ENCODE results near the gene ARL3.

The ARL3 gene

DNA sequence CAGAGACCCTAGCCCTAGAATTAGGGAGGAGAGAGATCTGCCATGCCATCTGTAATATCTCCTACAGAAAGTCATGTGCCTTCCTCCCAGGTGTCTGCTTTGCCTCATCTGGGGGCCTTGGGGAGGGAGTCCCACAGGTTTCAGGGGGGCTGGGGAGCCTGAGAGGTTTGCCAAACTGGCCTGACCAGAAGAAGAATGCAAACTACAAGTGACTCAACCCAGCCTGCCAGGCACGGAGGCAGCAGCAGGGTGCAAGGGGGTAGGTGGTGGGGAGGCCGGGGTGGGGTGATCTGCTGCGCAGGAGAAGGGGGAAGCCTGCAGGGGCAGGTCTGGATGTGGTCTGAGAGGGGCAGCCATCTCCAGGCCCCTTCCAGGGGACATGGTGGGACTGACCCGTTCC is 79.5 kb downstream of the ARL3 start:
- no peak for DNase-seq (ENCODE audit: low read depth)

DNA sequence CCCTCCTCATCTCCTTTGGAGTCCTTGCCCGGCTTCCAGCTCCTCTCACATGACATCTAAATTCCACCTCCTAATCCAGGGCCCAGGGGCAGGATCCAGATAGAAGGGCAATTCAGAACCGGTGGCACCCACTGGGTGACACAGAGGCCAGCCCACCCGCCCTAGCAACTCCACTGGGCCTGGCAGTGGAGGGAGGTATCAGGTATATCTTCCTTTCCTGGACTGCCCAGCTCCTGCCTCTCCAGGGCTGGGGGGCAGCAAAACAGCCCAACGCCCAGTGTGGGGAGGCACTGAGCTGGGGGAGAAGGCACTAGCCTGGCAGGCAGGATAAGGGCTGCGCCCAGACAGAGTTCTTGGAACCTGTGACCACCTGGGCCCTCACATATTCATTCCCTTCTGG is 80.3 kb downstream of the ARL3 start:
- DNase-seq (ENCODE audit: low read depth), result no peak

DNA sequence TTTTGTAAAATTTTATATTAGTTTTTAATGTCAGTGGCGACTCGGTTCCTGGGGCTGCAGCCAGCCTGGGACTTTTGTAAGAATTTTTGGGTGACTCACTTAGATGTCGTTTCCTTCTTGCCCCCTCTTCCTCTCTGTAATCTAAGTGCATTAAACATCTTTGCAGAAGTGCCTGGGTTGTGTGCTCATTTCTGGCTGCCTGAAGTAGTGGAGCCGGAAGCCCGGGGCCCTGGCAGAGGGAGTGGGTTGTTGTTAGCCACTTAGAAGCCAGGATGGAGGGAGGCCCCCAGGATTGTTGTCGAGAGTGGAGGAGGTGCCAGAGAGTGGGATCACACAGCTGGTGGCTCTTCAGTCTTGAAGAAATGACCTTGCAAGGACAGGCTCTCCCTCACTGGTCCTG is 80.9 kb downstream of the ARL3 start:
- DNase-seq (ENCODE audit: low read depth), result no peak

DNA sequence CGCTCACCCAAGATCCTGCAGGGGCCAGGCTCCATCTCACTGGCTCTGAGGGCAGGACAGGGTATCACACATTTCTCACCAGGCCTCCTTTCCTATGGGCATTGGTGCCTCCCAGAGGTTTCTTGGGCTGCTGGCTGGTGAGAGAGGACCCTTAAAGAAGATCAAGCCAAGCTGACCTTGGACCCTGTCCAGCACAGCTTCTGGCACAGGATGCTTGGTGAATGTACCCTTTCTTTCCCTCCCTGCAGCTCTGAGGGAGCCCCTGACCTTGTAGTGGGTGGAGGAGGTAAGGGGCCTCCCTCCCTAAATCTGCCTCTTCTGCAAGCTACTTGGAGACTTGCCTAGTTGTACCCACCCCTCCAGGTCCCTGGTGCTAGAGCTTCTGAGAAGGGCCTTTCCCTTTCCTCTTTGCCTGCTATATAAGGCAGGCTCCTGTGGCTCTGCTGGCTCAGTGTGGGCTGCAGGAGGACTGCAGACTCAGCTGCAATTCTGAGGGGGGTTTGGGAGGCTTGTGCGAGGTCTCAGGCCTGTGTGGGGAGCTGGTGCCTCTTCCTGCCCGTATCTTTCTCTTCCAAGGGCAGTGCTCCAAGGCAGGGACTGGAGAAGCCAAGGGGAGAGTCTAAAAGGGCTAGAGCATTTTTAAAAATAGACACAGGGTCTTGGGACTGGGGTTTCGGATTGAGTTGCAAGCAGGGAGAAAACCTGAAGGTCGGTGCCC is 81.6 kb downstream of the ARL3 start:
- no peak for DNase-seq (ENCODE audit: low read depth)

DNA sequence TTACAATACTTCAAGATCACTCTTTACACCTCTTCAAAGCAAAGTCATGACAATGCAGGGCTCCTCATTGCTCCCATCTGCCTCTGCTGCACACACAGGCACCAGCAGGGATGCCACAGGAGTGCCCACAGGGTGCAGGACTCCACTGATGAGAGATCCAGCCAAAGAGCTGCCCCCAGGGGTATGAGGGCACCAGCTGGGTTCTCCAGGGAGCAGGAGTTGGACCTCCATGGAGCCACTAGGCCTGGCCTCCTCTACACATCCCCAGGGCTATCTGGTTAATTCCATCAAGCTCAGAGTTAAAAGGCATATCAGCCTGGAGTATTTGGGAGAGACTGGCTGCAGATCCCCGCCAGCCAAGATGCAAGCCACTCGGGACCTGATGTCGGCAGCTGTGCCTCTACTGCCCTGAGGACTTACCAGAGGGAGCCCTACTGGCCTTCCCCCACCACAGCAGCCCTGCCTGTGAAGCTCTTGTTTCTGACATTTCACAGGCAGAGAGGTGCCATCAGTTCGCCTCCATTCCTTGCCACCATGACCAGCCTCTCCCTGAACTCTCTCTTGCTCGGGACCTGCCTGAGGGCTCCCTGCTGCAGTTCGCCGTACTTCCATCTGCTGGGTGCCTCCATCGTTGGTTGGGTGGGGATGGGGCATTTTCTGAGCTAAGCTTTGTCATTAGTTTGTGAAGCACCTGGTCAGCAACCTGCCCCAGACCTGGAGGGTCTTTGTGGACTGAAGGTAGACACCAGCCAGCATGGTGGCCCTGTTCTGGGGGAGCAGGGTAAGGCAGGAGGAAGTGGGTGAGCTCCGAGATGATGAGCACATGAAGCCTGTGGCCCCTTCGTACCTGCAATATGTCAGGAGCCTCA is 82.4 kb downstream of the ARL3 start:
- no peak for DNase-seq (ENCODE audit: low read depth)

DNA sequence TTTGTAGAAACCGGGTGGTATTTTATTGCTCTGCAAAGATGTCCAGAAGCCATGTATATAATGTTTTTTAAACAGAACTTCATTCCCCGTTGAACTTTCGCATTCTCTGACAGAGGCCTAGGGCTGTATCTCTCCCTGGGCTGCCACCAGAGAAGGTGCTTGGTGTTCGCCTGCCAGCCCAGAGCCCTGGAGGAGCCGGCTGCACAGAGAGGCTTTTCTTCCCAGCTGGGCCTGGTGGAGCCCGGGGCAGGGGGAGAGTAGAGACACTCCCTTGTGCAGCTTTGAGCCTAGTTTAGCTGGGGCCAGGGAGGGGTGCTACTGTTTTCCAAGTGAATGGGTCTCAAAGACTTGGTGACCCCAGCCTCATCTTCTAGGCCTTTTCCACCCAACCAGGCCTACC is 83.5 kb downstream of the ARL3 start:
- DNase-seq (ENCODE audit: low read depth), result no peak

DNA sequence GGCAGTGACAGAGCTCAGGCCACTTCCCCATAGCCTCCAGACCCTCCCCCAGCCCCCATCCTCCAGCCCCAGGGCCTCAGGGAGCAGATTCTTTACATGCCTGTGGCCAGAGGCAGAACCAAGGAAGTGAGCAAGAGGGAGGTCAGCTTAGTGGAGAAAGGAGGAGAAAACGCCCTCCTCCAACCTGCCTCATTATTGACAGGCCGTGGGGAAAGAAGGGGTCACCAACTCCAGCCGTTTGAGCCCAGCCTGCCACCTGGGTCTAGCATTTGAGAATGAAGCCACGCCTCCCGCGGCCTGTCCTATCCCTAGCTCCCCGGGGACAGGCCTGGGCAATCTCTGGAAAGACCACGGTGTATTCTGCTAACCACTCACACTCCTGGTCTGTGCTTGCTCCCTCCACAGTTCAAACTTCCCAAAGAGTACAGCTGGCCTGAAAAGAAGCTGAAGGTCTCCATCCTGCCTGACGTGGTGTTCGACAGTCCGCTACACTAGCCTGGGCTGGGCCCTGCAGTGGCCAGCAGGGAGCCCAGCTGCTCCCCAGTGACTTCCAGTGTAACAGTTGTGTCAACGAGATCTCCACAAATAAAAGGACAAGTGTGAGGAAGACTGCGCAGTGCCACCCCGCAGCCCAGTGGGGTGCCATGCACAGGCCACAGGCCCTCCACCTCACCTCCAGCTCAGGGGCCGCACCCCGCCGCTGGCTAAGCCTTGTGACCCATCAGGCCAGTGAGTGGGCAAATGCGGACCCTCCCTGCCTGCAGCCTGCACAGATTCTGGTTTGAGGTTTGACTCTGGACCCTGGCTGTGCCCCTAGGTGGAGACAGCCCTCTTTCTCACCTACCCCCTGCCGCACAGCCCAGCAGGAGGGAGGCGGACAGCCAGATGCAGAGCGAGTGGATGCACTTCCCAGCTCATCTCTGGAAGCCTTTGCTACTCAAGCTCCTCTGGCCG is 84.3 kb downstream of the ARL3 start:
- DNase-seq (ENCODE audit: low read depth), result no peak

DNA sequence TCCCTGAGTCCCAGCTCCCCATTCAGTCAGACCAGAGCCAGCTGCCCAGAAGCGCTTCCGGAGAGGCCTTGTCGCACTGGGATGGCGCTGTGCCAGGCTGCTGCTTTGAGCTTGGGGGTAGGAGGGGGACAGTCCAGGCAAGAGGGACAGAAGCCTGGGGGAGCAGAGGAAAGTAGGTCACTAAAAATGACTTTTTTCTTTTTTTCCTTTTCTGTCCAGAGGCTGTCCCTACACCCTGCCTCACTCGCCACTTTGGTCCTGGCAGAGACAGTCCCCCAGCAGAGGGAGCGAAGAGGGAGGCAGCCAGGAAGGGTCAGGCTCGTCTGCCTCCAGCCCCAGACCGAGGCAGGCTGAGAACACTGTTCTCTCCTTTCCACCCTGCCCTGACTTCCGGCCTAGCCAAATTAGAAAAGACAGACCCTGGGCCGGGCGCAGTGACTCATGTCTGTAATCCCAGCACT is 85.7 kb downstream of the ARL3 start:
- no peak for DNase-seq (ENCODE audit: low read depth)

DNA sequence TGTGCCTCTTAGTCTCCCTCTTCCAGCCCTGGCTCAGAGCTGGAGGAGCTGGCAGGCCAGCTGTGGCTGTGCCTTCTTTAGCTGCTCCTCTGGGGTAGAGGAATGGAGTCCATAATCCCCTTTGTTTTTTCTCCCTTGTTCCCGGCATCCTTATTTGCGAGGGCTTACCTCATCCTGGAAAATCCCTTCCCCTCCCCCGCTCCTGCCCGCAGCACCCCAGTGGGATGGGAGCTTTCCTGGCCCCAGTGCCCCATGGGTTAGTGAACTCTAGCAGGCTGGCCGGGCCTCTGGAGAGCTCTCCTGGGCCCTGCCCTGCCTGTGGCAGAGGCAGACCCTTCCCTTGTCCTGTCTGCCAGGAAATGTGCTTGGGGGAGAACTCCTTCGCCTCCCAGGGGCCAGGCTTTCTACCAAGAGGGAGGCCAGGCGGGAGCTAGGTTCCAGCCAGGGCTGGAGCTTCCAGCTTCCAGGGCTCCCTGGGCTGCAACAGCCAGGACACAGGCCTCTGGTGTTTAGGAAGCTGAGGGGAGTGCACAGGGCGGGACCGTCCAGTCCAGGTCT is 86.4 kb downstream of the ARL3 start:
- no peak for DNase-seq (ENCODE audit: low read depth)

DNA sequence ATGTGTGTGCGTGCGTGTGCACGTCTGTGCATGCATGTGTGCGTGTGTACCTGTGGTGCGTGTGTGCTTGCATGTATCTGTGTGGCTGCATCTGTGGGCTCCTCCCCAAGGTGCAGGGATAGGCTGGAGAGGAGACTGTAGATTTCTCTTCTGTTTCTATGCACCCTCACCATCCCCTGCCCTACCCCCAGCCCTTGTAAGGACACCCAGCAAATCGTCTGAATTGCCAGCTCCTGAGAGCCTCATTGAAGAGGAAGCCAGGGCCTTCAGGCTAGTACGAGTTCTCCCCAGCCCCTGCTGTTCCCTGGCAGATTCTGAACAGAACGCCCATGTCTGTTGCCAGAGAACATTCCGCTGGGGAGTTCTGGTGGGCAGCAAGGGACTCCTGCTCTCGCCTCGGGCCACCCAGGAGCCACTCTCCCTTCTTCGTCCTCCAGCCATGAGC is 86.9 kb downstream of the ARL3 start:
- DNase-seq (ENCODE audit: low read depth), result no peak

DNA sequence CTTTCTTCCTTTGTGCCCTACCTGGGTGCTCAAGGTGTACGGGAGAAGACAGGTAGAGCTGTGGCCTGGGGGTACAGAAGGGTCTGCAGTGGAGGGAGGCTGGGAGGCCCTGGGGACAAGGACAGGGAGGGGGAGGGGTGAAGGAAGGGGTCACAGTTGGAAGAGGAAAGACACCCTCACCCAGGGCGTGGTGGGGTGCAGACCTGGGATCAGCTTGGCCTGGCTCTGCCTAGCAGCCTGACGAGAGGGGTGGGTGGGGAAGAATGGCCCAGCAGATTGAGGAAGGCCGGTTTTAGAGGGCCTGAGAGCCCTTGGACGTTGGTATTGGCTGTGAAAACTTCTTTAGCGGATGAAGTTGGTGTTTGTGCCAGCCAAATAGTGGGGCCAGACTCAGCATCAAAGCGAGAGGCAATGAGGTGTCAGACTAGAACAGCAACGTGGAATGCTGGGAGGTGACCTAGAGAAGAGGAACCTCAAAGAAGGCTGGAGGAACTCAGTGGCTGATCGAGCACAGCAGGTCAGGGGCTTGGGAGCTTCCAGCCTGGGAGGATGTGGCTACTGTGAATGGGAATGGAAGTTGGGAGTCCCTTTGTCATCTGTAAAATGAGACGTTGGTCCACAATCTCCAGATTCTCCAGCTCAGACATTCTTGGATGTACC is 88.0 kb downstream of the ARL3 start:
- no peak for DNase-seq (ENCODE audit: low read depth)

DNA sequence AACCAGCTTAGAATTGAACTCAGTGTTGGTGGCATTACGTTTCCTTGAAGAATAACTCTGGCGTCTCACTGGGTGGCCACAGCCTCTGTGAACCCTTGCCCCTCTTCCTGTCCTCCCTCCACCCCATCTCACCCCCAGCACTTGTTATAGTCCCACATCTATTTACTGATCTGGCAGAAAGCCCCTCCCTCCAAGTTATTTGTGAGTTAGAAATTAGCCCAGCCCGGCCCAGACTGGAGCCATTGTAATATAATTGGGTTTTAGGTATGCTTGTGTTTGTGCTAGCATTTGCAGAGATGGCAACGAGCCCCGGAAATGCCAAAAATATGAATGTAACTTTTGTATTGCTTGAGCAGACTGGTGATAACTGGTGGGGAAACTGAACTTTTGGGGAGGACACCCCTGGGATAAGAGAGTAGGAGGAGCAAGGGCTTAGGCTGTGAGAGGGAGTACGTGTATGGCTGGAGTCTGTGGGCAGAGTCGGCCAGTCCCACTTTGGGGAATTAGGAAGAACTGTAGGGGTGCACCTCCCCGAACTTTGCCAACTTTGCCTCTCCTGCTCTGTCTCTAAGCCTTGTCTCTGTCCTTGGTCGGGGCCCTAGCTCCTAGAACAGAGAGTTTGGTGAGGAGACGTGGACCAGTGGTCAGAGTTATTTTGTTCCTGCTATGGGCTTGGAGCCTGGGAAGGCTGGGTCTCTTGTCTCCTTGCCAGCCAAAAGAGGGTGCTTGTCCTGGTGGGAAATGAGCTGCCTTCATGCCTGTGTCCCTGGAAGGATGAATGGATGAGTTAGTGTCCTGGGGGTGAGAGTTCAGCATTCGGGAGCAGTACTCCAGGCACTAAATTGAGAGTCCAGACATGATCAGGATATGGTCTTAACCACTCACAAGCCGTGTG is 89.2 kb downstream of the ARL3 start:
- DNase-seq (ENCODE audit: low read depth), result no peak

DNA sequence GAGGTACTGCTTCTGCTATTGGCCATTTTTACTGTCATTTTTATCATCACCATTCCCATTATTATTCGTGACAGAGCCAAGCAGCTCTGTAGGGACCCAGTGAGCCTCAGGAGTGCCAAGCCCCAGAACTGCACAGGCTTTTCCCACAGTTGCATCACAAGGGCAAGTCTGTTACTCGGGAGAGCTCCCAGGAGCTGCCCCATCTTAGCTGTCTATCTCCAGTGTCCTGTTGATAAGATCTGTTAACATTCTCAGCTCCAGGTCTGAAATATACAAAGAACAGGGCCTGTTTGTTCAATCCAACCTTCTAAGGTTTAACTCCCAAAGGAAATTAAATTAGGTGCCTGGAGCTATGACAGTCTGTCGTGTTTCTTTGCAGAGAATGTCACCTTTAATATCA is 90.1 kb downstream of the ARL3 start:
- no peak for DNase-seq (ENCODE audit: low read depth)
